Measurements from ENCODE around the gene RETREG1. TPM values are rescaled to one million over a fixed set of nuclear protein-coding genes. Genes with fewer than 3 reads are reported as not detected.

Gene RETREG1
- total and polyA plus RNA-seq, 2 donors (not counting 3 experiments of a cell fraction or from before 2014, with no cell fraction given): 0.46 TPM; not detected in 1

GRCh38 chr5:16450163-16450562 lies 166.6 kb downstream of the RETREG1 start:
- no peaks in the 10 kb centered on the region for H3K4me1 ChIP-seq (ENCODE audit: control insufficient read depth, extremely low read depth, insufficient read depth, low read length)
- H3K9me3 ChIP-seq (replicated peaks; ENCODE audit: control insufficient read depth, insufficient read depth, low read length): no peaks in the 10 kb centered on the region
- no peak overlapping the region for H3K4me3 ChIP-seq (replicated peaks in 1 of 3; ENCODE audit: insufficient read depth in 1 of 3, low read depth in 1 of 3, low read length in 3 of 3)
- H3K4me2 ChIP-seq (ENCODE audit: insufficient read depth, low read length): no peak overlapping the region
- TF ChIP-seq CTCF (IDR thresholded peaks at IDR 0.05; ENCODE audit: extremely low read depth in 1 of 2, insufficient read depth in 1 of 2, low read depth in 1 of 2, low read length in 2 of 2): no peak
- TF ChIP-seq EZH2 (IDR thresholded peaks at IDR 0.05; ENCODE audit: borderline replicate concordance, low read depth, low read length, severe bottlenecking): no peak
- TF ChIP-seq MYC (IDR thresholded peaks at IDR 0.05; ENCODE audit: low read depth, low read length): no peak
- TF ChIP-seq POLR2AphosphoS5 (IDR thresholded peaks at IDR 0.05; ENCODE audit: insufficient read depth, low read depth, low read length): no peak
- no peak for TF ChIP-seq GATA2 (IDR thresholded peaks at IDR 0.05; ENCODE audit: insufficient read depth, insufficient read length, low read depth, low read length)
- no peak for TF ChIP-seq FOS (IDR thresholded peaks at IDR 0.05; ENCODE audit: borderline replicate concordance, insufficient read depth, low read length)
- TF ChIP-seq MAX (IDR thresholded peaks at IDR 0.05; ENCODE audit: insufficient read depth, insufficient read length): no peak
- no peak for TF ChIP-seq JUN (IDR thresholded peaks at IDR 0.05; ENCODE audit: borderline replicate concordance, insufficient read depth, insufficient read length, low read depth)
- TF ChIP-seq POLR2A (IDR thresholded peaks at IDR 0.05; ENCODE audit: low read depth, low read length): no peak
- no peaks in the 10 kb centered on the region for H3K9me1 ChIP-seq (replicated peaks; ENCODE audit: control insufficient read depth, extremely low read depth, insufficient read depth, low read length)
- no peak for FAIRE-seq
- intact Hi-C loops (cut with micrococcal nuclease) (no loop called here), dilution Hi-C loops (cut with MboI; ENCODE audit: extremely low pct_ligation_motif_present, low sequenced_read_pairs) (no loop called here)
- POLR2A ChIA-PET: no interaction called here
- no TSS peak for BruUV-seq (replicated peaks)
- H4K20me1 ChIP-seq (replicated peaks; ENCODE audit: control insufficient read depth, extremely low read depth, insufficient read depth, low read length): no peaks in the 10 kb centered on the region
- CTCF ChIA-PET: no interaction called here
- no peak for DNase-seq (ENCODE audit: low read depth, low spot score)
- no peaks in the 10 kb centered on the region for H3K27me3 ChIP-seq (ENCODE audit: control insufficient read depth in 2 of 2, insufficient read depth in 2 of 2, low read length in 2 of 2)
- peaks cover 12 to 18% of the 10 kb centered on the region in 2 experiments for H3K36me3 ChIP-seq (ENCODE audit: control insufficient read depth in 2 of 2, extremely low read depth in 1 of 2, insufficient read depth in 2 of 2, low read length in 2 of 2)
- H2AFZ ChIP-seq (ENCODE audit: low read depth, low read length): no peak overlapping the region
- H3K27ac ChIP-seq (ENCODE audit: insufficient read depth, low read depth, low read length): no peak overlapping the region
- peaks cover 12% of the 10 kb centered on the region for H3K79me2 ChIP-seq (ENCODE audit: control insufficient read depth, insufficient read depth, low read length)
- no peak overlapping the region for H3K9ac ChIP-seq (replicated peaks; ENCODE audit: extremely low read depth, insufficient read depth, low read length)
